GM10266 (cell line): Measurements from ENCODE around the gene PEMT.
"Not testable (repeated sequence)": the region's sequence is repeated elsewhere in the genome, so short reads cannot be mapped to it uniquely, and the experiment has no call there.

Source experiments
- DNase-seq: peaks from one replicate; pipeline ENCODE4 v3.0.0; 2012; ENCODE audit errors: extremely low spot score
- CTCF ChIP-seq: IDR thresholded peaks from 2 replicates; pipeline ENCODE4 v1.5.1; 2012; ENCODE audit warnings: mild to moderate bottlenecking, low read depth; ENCODE audit not compliant: control insufficient read depth, insufficient read depth; ENCODE audit errors: missing control alignments

Gene PEMT

GRCh38 chr17:17591355-17592298 lies at the start of gene PEMT:
PEMT (minus strand) TSS chr17:17591708; CDS start chr17:17591626, 82 bp downstream.
- TF ChIP-seq CTCF = no peak

DNA sequence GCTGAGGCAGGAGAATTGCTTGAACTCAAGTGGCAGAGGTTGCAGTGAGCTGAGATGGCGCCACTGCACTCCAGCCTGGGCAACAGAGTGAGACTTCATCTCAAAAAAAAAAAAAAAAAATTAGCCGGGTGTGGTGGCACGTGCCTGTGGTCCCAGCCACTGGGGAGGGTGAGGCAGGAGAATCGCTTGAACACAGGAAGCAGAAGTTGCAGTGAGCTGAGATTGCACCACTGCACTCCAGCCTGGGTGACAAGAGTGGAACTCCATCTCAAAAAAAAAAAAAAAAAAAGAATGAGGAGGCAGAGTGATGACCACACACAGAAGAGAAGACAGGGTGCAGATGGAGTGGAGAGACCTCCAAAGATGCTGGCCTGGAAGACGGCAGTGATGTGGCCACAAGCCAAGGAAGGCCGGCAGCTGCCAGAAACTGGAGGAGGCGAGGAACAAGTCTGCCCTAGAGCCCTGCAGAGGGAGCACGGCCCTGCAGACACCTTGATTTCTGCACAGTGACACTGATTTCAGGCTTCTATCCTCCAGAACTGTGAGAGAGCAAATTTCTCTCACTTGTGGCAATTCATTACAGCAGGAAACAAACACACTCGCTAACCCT lies 48.3 kb upstream of the PEMT start:
- DNase-seq = not testable (repeated sequence)

More at GRCh38 chr17:17591355-17592298, at the start of gene PEMT:
- peak; percentile 95 for DNase-seq

DNA sequence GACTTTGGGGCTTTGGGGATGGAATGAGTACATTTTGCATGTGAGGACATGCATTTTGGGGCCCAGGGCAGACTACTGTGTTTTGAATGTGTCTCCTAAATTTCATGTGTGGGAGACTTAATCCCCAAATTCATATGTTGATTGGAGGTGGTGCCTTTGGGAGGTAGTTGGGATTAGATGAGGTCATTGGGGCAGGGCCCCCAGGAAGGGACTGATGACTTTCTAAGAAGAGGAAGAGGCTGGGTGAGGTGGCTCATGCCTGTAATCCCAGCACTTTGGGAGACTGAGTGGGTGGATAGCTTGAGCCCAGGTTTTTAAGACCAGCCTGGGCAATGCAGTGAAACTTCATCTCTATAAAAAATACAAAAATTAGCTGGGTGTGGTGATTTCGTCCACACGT lies 47.0 kb upstream of the PEMT start:
- no peak for DNase-seq
- TF ChIP-seq CTCF = no peak

GRCh38 chr17:17636272-17636885 lies 44.9 kb upstream of the PEMT start:
- DNase-seq = no peak
- no peak for TF ChIP-seq CTCF

- not testable (repeated sequence) for DNase-seq
Measured at GRCh38 chr17:17635537-17636271, 44.2 kb upstream of the PEMT start.

DNA sequence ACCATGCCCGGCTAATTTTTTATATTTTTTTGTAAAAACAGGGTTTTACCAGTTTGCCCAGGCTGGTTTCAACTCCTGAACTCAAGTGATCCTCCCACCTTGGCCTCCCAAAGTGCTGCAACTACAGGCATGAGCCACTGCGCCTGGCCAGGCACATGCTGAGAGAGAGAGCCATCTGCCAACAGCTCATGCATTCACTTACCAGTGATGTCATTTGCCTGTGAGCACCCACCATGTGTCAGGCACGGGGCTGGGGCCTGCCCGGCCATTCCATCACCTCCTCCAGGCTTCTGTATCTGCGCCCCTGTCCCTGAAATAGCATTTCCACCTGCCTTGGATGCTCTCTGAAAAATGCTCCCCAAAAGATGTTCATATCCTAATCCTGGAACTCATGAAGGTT lies 43.6 kb upstream of the PEMT start:
- DNase-seq = no peak
- TF ChIP-seq CTCF = no peak

GRCh38 chr17:17633310-17633709 lies 41.8 kb upstream of the PEMT start:
- no peak for DNase-seq
- no peak for TF ChIP-seq CTCF

- not testable (repeated sequence) for DNase-seq
Measured at GRCh38 chr17:17632690-17633089, 41.2 kb upstream of the PEMT start.
